Brain microvascular endothelial cell (primary cell): ENCODE results near the gene IFI35.

Experiments
- DNase-seq: peaks from one replicate; pipeline ENCODE4 v3.0.0-alpha.2; 2020
- H3K27ac ChIP-seq: fragments of 250-450 bp; sonication (Bioruptor Pico); 2 replicates; pipeline ENCODE4 v1.5.1; 2020; ENCODE audit warnings: mild to moderate bottlenecking, moderate library complexity
- H3K27me3 ChIP-seq: fragments of 250-450 bp; sonication (Bioruptor Pico); replicated peaks from 2 replicates; pipeline ENCODE4 v1.5.1; 2020; ENCODE audit warnings: mild to moderate bottlenecking
- H3K36me3 ChIP-seq: fragments of 250-450 bp; sonication (Bioruptor Pico); replicated peaks from 2 replicates; pipeline ENCODE4 v1.5.1; 2020; ENCODE audit warnings: mild to moderate bottlenecking
- H3K4me3 ChIP-seq: 2 replicates; pipeline ENCODE4 v1.5.1; 2011; ENCODE audit warnings: low read depth, mild to moderate bottlenecking, control low read depth, low read length, moderate library complexity
- in situ Hi-C: cut with HindIII; loops from 2 replicates; pipeline ENCODE4 v1.10.0; 2017; ENCODE audit warnings: low sequenced_read_pairs, low pct_ligation_motif_present
- TF ChIP-seq, protein P1 (sequence below): IDR thresholded peaks from 2 replicates; pipeline ENCODE4 v1.5.1; 2011; ENCODE audit warnings: low read depth, mild to moderate bottlenecking, moderate library complexity, low read length, control low read depth, inconsistent platforms; ENCODE audit errors: missing control alignments

The IFI35 gene

DNA sequence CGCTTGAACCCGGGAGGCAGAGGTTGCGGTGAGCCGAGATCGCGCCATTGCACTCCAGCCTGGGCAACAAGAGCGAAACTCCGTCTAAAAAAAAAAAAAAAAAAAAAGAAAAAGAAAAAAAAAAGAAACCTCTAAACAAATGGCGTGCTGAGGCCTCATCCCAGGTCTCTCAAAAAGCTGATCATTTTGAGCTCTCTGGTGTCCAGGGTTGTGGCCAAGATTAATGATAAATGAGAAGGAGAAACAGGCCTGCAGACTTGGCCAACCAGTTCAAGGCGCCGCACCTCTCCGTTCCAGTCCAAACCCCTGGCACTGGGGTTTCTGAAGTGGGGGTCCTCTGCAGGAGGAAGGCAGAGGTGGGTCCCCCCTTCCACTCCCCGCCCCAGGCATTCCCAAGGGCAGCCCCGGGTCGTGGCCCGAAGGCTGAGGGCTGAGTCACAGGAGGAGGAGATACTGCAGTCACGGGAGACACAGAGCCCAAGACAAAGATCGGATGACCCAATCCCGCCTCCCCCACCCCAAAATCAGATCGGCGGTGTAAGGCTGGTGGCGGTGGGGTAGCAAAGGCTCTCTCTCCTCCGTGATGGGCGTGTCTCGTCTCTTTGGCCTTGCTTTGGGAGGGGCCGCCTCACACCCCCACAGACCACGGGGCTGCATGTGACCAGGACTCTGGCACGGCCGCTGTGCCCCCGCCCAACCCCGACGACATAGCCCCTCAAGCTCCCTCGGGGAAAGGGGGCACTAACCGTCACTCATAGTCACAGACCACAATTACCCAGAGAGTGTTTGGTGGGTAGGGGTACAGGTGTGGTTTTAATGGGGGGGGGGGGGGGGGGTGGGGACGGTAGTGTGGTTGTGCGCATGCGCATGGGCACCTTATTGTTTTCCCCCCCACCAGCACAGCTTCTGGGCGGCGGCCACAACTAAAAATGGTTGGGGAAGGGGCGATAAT, 14.5 kb downstream of the IFI35 start:
- Histone ChIP-seq H3K27me3 (no peaks in the 10 kb centered on the region), H3K4me3 (peak overlapping the region; percentile 98), H3K36me3 (peaks cover 21% of the 10 kb centered on the region), H3K27ac (peak overlapping the region; percentile 85)
- DNase-seq: peak; percentile 67
- TF ChIP-seq, protein P1, sequence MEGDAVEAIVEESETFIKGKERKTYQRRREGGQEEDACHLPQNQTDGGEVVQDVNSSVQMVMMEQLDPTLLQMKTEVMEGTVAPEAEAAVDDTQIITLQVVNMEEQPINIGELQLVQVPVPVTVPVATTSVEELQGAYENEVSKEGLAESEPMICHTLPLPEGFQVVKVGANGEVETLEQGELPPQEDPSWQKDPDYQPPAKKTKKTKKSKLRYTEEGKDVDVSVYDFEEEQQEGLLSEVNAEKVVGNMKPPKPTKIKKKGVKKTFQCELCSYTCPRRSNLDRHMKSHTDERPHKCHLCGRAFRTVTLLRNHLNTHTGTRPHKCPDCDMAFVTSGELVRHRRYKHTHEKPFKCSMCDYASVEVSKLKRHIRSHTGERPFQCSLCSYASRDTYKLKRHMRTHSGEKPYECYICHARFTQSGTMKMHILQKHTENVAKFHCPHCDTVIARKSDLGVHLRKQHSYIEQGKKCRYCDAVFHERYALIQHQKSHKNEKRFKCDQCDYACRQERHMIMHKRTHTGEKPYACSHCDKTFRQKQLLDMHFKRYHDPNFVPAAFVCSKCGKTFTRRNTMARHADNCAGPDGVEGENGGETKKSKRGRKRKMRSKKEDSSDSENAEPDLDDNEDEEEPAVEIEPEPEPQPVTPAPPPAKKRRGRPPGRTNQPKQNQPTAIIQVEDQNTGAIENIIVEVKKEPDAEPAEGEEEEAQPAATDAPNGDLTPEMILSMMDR: no peak
- in situ Hi-C loops: no loop called here

DNA sequence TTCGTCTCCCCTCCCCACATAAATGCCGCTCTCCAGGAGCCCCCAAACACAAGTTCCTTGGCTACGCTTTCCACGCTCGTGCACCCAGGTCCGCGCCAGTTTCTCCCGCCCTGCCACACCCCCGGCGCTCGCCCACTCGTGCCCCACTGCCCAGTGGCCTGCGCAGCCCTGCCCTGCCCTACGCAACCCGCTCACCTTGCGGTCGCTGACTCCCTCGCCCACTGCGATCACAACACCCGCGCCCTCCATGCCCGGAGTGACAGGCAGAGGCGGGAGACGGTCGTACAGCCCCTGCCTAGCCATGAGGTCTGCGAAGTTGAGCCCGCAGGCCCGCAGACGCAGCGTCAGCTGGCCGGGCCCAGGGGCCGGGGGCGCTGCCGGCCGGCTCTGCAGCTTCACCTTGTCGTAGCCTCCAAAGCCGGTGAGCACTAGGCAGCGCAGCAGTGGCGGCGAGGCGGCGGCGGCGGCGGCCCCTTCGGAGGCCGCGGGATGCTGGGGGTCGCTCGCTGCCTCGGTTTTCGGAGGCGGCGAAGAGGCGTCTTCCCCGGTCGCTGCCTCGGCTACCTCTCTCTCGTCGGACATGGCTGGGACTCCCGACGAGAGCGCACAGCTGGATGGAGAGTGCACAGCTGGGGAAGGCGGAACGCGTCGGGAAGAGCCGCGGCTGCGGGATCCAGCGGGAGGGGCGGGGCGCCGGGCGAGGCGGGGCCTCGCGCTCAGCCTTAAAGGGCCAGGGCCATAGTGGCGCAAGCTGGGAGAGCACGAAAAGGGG, 15.3 kb downstream of the IFI35 start, which contains the start of gene VAT1:
Gene VAT1, minus strand, starts transcription at position 645 of the 772 bp plus-strand sequence. Its CDS starts 63 bp downstream, at position 582.
- peak; percentile 46 for DNase-seq
- TF ChIP-seq, protein P1: no peak
- Histone ChIP-seq H3K27ac (peak within 1 kb of the TSS; percentile 85), H3K36me3 (peaks cover 14% of the 10 kb centered on the region), H3K27me3 (no peaks in the 10 kb centered on the region), H3K4me3 (peak within 1 kb of the TSS; percentile 98)
- in situ Hi-C loops: no loop called here

DNA sequence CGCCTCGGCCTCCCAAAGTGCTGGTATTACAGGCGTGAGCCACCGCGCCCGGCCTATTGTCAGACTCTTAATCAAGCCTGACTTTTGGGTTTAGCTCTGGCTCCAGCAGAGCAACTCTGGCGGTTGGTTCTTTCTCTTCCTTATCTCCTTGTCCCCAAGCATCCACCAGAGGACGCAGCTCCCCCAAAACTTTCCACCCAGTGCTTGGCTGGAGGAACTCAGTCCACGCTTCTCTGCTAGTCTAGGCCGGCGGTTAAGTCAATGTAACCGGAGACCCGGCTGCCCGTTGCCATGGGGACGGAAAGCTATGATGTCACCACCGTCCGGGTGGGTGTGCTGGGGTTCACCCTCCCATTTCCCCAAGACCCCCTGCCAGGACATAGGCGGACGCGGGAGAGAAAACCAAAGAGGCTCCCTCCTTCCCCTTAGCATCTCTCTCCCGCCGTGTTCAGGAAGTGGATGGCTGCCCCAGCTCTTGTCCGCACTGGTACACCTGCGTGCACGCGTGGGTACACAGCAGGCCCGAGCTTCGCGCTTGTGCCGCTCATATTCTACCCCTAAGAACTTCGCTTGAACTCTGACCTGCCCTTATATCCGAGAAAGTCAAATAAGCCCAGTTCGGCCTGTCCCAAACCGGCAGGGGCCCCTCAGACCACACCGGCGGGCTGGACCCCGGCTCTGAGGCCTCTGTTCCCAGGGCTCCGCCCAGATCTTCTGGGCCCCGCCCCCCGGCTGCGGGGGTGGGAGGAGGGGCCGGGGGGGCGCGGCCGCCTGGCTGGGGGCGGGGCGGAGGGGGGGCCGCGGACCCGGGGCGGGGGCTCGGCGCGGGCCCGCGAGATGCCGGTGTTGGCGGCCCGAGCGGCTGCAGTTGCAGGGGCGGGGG, 18.1 kb downstream of the IFI35 start, which contains the start of gene RND2:
Gene RND2, plus strand, starts transcription at position 825 of the 883 bp plus-strand sequence. CDS start 117 bp downstream, outside the sequence.
- H3K27me3 ChIP-seq: no peaks in the 10 kb centered on the region
- peak; percentile 96 for DNase-seq
- H3K36me3 ChIP-seq: no peaks in the 10 kb centered on the region
- TF ChIP-seq, protein P1: peak; percentile 86
- in situ Hi-C loops: no loop called here
- H3K4me3 ChIP-seq: peak within 1 kb of the TSS; percentile 61
- H3K27ac ChIP-seq: no peak within 1 kb of the TSS

DNA sequence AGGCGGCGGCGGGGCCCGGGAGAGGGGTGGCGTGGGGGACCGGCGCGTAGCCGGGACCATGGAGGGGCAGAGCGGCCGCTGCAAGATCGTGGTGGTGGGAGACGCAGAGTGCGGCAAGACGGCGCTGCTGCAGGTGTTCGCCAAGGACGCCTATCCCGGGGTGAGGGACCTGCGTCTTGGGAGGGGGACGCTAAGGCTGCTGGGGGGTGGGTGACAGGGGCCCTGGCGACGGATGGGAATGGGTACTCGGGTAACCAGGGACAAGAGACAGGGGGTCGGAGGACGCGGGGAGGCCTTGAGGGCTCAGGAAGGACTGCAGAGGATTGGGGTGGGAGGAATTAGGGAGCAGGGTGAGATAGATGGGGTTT, 18.7 kb downstream of the IFI35 start:
- TF ChIP-seq, protein P1: no peak
- no peak for DNase-seq
- peak overlapping the region; percentile 49 for H3K4me3 ChIP-seq
- in situ Hi-C loops: no loop called here
- no peak overlapping the region for H3K27ac ChIP-seq
- no peaks in the 10 kb centered on the region for H3K27me3 ChIP-seq
- no peaks in the 10 kb centered on the region for H3K36me3 ChIP-seq
